HG03571 (cell line): ENCODE results near the gene PRSS57.

Experiments used
- ATAC-seq: cut with Tn5 transposase; IDR thresholded peaks from one replicate; pipeline ENCODE4 v1.9.1; 2021; ENCODE audit not compliant: unreplicated experiment

PRSS57 gene

DNA sequence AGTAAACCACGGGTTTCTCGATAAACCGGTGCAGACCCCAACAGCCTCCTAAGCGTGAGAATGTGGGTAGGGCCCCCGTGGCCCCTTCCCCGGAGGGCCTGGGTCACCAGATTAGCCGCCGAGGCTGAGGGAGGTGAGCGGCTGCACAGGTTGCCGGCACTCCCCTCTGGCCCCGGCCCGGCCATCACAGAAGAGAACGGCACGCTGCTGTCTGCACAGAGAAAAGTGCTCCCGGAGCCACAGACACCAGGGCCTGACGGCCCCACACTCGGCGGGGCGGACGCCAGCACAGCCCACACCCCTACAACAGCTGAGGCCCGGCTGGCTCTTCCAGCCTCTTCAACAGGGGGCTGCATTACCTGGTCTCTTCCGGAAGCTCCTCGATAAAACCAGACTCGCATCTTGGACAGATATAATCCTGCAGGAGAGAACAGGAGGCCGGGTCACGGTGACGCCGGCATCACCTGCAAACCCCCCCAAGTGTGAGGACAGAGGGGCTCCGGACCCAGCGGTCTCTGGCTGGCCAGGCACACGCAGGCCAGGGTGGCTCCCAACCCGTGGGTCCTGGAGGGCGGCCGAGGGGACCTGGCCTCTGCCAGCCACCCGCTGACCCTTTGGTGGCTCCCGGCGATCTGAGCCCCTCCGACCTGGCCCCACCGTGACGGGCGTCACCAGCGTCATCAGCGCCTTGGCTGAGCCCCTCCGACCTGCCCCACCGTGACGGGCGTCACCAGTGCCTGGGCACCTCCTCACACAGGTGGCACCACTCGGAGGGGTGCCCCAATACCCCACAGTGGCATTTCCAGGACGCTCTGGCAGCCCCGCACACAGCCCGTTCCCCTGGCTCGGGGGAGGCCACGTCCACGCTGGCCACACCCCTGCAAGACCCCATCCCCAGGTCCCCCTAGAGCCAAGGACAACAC is 42.5 kb downstream of the PRSS57 start:
- ATAC-seq, result no peak

DNA sequence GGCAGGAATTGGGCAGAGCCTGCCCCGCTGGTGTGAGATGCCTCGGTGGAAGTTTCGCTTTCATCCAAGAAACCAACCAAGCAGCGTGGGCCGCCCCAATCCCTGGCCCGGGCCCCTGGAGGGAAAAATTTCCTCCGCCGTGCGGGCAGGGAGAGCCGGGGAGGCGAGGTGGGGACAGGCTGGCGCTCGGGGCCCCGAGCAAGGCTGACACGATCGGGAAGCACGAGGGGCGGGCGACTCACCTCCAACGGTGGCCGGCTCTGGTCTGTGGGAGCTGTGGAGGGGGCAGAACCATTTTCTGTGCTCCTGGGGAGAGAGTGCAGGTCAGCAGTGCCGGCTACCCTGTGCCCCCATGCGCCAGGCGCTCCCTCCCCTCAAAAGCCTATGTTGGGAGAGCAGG is 43.3 kb downstream of the PRSS57 start:
- no peak for ATAC-seq

DNA sequence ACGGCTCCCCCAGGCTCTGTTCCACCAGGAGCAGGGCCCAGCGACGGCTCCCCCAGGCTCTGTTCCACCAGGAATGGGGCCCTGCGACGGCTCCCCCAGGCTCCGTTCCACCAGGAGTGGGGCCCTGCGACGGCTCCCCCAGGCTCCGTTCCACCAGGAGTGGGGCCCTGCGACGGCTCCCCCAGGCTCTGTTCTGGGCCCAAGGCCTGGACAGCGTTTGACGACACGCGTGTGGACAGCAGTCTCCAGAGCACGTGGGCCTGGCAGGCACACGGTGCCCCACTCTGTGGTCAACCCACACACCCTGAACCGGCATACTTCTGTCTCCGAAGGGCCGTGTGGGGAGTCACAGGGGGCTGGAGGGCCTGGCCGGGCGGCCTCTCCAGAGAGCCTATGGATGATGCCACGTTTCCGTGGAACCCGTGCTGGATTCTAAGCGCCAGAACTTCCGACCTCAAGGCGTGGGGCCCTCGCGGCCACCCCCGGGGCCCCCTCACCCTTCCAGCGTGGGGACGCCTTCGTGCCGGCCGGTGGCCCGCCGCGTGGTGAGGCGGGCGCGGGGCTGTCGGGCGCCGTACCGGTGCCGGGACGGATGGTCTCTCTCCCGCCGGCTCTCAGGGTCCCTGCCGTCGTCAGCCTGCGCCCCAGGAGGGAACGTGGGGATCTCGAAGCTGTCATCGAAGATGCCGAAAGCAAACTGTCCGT is 44.0 kb downstream of the PRSS57 start:
- no peak for ATAC-seq

DNA sequence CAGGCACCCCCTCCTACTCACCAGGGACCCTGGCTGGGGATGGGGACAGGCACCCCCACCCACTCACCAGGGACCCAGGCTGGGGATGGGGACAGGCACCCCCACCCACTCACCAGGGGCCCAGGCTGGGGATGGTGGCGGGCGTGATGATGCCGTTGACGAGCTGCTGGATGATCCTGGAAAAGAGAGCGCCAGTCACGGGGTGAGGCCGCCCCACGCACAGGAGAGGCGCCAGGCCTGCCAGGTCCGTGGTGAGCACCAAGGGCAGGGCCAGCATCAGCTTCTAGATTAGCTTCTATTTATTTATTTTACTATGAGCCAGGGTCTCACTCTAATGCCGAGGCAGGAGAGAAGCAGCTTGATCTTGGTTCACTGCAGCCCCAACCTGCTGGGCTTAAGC is 45.1 kb downstream of the PRSS57 start:
- ATAC-seq, result no peak

DNA sequence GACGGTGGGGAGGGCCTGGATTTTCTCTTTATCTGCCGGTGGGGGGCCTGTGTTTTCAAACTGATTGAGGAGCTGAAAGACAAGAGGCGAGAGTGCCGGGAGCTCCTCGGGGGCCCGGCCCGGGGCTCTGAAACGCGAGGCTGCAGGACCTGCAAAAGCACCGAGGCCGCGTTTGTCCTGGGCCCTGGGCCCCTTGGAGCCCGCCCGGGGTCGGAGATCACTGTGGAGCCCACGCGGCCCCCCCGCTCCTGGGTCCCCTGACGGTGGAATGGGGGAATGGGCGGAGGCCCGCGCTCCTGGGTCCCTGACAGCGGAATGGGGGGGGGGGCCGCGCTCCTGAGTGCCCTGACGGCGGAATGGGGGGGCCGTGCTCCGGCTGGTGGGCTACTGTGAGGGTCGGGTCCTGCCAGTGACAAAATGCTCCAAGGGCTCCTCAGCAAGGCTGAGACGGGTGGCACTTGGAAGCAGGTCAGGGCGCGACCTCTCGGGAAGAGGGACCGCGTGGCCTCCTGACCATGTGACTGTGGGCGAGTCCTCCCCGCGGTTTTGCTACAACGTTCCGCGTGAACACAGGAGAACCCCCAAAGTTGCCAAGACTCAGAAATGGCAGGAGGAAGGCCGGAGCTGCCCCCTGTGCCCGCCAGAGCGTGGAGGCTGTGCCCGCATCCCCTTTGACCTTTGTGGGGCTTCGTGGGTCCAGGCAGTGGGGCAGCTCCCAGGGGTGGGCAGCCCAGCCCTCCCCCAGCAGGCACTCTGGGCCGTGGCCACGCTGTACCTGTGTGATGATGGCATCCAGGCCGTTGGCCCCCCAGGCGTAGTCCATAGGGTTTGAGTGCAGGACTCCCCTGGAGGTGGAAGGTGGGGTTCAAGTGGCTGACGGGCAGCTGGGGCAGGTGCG is 46.1 kb downstream of the PRSS57 start:
- no peak for ATAC-seq

DNA sequence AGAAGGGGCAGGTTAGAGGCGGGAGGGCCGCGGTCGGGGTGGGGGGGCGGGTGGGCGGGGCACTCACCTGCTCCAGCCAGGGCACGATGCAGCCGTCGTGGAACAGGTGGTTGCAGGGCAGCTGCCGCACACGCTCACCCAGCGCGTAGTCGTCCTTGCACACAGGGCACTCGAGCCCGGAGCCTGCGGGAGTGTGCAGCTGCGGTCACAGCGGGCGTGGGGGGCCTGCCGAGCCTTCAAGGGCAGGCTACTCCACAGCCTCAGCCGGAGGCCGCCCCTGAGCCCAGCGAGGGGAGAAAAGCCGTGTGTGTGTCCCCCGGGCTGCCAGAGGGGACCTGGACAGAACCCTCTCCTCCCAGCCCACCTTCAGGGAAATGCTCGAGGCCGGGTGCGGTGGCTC is 46.9 kb downstream of the PRSS57 start:
- ATAC-seq, result no peak

DNA sequence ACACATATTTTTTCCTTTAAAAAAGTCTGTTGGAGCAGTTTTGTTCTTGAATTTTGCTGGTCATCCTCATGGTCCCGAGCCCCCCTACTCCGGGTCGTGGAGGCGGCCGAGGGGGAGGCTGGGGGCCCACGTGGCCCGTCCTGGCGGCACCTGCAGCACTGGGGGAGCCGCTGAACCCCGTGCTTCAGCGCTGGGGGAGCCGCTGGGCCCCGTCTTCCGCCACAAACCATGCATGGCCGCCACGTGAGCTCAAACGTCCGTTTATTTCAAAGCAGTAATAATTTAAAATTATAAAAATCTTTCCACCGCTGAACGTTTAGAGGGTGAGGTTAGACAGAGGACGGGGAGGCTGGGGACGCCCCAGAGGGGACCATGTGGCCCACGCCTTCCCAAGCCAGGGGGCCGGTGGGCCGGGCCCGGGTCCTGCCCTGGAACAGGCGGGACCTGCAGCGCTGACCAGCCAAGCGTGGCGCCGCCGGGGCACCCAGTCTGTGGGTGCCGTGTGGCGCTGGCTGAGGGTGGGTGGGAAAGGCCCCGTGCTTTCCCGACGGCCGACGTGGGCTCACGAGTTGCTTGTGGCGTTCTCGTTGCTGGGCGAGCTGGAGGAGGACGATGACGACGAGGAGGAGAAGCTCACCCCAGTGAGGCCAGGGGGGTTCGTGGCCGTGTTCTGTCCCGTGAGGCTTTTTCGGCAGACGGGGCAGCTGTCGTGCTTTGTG is 47.5 kb downstream of the PRSS57 start:
- no peak for ATAC-seq

DNA sequence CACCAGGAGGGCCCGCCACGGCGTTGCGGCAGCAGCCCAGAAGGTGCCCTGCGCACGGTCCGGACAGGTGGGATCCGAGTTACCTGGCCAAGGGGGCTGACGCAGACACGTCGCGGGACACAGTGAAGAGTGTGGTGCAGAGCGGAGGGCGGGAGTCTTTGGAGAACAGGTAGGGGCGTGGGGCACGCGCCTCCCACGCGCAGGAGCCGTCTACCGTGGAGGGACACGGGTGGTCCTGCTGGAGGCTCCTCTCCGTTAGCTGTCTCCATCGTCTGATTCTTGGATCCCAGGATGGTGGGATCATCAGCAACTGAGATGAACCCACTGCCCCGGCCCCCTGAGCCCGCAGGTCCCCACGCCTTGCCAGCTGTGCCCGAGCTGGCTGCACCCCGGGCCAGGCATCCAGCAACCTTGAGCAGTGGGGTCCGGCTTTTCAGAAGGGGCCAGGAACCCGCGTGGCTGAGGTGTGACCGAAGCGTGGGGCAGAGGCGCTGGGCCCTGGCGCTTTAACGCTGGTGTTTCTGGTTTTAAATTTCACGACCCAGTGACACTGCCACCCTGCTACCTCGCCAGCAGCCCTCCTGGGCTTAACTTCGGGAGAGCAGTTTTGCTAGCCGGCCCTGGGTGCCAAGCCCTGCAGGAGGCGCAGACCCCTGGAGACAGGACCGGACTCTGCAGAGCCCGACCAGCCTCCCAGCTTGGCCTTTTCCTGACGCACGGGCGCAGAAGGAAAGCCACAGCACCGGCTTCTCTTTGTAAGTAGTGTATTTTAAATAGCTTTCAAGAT is 48.3 kb downstream of the PRSS57 start:
- ATAC-seq, result no peak

DNA sequence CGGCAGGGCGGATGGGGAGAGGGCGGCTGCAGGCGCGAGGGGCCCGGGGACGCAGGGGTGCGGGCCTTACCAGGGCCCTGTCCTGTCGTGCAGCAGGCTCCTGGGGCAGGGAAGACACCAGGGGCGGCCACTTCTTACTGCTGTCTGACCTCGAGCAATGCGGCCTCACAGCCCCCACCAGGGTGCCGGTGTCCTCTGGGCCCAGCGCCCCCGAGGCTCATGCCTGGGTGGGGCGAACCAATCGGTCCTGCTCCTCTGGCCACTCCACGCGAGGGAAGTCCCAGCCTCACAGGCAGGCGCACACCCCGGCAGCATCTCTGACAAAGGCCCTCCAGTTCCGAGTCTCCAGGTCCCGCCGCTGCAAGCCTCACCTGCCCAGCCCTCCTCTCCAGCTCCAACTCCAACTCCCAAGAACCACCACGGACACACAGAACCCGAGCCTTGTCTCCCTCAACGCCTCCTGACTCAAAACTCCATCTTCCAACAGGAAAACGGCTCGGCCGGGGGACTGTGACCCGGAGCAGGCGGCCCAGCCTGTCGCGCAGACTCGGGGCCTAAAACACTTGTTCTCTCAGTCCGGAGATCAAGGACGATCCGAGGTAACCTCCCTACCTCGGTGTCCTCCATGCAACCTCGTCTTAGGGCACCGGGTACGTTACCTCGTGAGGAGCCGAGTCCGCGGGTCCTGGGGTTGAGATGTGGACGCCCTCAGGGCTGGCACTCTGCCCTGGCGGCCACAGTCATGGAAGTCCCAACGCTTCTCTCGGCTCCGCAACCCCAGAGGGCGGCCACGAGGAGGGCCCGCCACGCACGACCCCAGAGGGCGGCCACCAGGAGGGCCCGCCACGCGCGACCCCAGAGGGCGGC is 49.1 kb downstream of the PRSS57 start:
- ATAC-seq, result no peak

DNA sequence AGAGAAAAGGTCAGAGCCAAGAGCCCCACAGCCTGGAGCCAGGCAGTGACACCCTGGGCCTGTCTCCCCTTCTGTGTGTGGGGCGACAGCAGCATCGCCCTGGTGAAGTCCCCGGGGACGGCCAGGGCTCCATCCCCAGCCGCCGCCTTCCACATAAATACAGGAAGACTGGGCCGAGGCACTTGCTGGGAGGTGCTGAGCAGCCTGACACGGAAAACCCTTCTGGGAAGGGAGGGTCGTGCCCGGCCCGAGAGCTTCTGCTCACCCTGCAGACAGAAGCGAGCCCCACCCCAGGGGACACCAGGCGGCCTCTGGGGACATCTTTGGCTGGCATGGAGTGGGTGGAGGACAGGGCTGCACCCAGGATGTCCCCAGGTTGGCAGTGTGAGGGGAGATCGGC is 50.5 kb downstream of the PRSS57 start:
- ATAC-seq, result no peak

DNA sequence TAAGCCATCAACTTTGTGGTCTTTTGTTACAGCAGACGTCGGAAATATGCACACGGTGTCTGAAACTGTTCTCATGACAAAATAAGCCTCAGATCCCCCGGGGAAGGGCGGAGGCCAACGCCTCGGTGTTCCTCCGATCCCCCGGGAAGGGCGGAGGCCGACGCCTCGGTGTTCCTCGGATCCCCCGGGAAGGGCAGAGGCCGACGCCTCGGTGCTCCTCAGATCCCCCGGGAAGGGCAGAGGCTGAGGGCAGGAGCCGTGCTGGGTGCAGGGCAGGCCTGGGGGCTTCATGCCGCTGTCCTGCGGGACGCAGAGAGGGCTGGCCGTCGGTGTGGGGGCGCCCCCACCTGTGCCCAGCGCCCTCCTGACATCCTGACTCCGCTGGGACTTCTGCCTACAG is 50.9 kb downstream of the PRSS57 start:
- no peak for ATAC-seq

DNA sequence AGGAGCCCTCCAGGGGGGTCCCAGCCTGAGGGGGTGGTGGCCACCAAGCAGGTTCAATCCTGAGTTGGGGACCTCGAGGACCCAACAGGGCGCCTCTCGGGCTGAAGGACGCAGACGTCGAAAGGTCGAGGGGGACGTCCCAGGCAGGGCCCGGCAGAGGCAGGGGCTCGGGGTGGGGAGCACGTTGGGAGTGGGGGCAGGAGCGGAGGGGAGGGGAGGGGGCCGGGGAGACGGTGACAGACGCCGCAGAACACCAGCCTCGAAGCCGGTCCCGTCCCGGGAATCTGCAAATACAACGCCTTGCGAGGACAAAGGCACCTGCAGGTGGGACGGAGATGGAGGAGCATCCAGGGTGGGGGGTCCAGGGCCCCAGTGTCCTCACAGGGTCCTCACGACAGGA is 51.5 kb downstream of the PRSS57 start:
- no peak for ATAC-seq

DNA sequence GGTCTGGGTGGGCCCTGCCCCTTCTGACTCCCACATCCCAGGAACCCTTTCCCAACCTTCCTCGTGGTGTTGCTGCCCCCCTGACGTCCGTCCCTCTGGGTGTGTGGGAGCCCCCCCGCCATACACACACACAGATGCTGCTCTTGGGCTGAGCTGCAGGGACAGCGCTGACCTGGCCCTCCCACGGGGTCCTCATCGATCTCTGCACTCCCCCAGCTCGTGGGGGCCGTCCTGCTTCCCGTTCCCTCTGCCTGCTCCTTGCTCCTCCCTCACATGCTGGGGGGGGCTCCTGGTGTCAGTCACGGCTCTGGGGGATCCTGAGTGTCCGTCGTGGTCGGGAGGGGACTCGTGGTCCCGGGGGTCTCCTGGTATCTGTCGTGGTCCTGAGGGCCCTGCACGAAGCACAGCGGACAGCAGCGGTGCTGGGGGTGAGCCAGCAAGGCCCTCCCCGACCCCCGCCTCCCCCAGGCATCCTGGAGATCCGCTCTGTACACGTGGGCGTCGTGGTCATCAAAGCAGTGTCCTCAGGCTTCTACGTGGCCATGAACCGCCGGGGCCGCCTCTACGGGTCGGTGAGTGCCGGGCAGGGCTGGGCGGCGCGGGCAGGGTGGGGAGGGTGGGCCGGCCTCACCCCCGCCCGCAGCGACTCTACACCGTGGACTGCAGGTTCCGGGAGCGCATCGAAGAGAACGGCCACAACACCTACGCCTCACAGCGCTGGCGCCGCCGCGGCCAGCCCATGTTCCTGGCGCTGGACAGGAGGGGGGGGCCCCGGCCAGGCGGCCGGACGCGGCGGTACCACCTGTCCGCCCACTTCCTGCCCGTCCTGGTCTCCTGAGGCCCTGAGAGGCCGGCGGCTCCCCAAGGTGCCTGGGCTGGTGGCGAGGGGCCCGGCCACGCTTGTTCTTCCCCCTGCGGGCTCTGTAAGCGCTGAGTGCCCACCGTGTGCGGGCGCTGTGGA is 52.2 kb downstream of the PRSS57 start:
- no peak for ATAC-seq

DNA sequence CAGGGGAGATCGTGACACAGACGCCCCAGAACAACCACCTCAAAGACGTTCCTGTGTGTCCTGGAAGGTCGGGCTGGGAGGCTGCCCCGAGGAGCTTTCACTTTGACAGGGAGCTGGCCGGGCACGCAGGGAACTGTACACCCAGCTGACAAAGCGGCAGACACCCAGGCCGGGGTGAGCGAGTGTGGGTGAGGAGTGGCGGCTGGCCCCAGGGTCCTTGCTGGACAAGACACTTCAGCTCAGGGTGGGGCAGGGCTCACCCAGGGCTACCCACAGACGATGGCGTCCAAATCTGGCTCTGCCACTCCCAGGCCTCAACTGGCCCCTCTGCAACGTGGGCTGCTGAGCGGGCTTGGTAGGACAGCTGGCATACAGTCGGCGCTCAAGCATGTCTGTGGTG is 53.5 kb downstream of the PRSS57 start:
- no peak for ATAC-seq

DNA sequence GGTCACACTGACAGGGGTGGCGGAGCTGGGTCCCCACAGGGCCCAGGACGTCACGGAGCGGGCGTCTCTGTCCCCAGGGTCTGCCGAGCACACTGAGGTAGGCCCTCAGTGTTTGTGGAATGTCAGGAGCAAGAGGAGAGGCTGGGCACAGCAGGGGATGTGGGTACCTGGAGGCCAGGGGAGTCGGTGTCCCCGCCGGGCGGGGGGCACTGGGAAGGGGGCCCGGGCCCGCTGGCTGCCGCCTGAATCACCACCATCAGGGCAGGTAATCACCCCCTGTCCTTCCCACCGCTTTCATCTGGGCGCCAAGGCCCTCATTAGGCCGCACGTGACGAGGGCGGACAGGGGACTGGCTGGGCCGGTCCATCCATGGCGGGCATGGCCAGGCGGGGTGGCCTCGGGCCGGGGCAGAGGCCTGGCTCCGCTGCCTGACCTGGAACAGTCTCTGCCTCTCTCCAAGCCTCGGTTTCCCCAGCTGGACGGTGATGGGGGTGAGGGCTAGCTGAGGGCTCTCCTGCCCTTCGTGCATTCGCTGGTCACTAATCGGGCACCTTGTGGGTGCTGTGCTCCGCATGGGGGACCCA is 54.6 kb downstream of the PRSS57 start:
- ATAC-seq, result no peak

DNA sequence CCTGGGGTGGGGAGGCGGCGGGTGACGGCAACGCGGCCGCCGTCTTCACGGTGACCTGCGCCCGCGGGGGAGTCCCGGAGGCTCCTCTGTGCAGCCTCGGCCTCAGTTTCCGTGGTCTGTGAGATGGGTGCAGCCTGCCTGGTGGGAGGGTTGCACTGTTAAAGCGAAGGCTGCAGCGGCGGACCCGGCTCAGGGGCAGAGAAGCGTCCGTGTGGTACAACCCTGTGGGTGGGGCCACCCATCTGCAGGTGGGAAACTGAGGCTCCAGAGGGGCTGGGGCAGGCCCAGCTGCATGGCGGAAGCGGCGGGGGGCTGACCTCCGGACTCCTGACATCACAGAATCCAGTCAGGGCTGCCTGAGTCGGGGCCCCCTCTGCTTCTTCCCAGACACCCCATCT is 55.1 kb downstream of the PRSS57 start:
- ATAC-seq, result no peak
